DMS79 treated with DMSO at 0.1 percent for 48 hours (cell line): Measurements from ENCODE around the gene PKP2.
"Not testable (repeated sequence)": the region's sequence is repeated elsewhere in the genome, so short reads cannot be mapped to it uniquely, and the experiment has no call there.

Experiments used
- DNase-seq: peaks from one replicate; lab custom pipeline; 2025; lab: John Stamatoyannopoulos, UW

Gene PKP2

DNA sequence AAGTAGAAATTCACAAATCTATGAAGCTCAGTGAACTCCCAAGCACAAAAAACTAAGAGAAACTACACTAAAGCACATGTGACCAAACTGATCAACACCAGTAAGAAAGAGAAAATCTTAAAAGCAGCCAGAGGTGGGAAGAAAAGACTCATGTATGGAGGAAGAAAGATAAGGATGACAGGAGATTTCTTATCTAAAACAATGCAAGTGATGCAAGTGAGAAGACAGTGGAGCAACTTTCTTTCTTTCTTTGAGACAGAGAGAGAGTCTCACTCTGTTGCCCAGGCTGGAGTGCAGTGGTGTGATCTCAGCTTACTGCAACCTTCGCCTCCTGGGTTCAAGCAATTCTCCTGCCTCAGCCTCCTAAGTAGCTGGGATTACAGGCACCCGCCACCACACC lies 34.9 kb downstream of the PKP2 start:
- DNase-seq, result not testable (repeated sequence)

DNA sequence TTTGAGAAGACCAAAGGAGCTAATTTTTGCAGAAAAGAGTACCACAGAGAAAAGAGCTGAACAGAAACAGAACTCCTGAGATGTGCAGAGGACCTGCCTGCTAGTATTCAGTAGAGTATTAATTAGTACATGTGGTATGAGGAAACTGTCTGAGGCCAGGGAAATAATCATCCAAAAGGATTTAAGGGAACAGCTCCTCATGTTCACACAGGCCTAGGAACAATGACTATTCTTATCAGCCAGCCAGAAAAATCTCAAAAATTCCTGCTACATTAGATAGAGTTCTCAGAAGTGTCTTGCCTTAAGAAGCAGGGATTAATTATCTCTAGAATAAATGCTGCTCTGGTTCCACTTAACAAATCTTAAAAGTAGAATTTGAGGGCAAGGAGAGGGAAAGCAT lies 36.4 kb downstream of the PKP2 start:
- DNase-seq, result no peak

DNA sequence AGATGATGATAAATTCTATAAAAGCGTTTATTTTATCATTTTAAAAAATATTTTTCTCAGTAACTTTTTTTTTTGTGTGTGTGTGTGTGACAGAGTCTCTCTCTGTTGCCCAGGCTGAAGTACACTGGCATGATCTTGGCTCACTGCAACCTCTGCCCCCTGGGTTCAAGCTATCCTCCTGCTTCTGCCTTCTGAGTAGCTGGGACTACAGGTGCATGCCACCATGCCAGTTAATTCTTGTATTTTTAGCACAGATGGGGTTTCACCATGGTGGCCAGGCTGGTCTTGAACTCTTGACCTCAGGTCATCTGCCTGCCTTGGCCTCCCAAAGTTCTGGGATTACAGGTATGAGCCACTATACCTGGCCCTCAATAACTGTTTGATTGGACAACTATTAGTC lies 37.2 kb downstream of the PKP2 start:
- DNase-seq, result no peak

DNA sequence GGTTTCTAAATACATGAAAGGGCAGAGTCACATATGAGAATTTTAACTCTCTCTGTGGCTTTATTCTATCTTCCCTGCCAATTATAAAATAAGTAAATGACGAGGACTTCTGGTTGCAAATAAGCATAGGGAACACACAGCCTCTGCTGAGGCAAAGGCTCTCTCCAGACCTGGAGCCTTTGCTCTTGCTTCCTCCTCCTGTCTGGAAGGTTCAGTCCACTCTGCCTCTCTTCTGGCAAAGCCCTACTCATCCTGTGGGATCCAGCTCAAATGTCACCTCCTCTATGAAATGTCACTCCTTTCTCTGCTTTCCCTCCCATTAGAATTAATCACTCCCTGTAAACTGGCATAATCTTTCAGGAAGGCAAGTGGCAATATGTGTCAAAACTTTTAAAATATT lies 41.9 kb downstream of the PKP2 start:
- DNase-seq, result no peak

DNA sequence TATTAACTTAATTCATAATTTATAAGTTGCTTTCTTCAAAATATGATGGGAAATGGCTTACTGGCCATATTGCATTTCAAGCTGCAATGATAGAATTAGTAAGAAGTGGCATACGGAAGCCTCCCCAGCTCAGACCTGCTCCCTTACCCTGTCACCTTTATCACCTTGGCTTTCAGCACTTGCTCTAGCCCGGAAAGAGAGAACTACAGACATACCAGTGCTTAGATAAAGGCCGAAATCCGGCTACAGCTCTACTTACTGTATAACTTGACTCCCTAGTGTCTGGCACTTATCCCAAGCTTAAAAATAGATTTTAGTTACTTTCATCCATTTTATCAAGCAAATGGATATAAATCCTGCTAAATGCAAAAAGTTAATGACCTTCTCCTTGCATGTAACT lies 42.5 kb downstream of the PKP2 start:
- no peak for DNase-seq

DNA sequence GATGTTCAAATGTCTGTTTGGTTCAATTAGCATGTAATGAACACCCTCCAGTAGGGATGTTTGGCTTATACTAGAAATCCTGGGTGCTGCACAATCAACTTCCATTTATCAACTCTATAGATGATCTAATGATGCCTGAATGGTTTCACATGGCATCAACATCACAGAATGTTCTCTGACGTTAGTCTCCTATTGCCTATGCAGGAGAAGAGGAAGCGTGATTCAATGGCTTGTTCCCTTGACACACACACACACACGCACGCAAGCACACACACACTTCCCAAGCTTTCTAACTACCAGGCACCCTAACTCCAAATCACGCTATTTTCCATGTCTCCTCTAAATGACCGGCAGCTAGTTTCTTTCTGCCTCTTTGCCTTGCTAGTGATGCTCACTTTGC lies 49.3 kb downstream of the PKP2 start:
- no peak for DNase-seq

DNA sequence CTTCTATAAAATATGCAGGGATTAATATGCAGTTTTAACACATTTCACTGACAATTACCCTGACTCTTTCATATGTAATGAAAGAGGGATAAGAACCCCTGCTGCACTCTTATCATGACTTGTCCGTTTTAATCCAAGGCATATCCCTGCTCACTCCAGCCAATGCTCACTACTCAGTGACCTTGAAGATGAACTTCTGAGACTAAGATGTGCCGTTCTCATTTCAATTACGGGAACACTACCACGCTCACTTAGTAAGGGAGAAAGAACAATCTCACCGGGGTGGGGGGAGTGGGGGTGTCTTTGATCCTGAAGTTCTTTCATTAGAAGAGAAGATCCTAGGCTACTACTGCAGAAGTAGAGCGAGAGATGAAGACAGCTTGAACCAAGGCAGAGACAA lies 50.5 kb downstream of the PKP2 start:
- no peak for DNase-seq

DNA sequence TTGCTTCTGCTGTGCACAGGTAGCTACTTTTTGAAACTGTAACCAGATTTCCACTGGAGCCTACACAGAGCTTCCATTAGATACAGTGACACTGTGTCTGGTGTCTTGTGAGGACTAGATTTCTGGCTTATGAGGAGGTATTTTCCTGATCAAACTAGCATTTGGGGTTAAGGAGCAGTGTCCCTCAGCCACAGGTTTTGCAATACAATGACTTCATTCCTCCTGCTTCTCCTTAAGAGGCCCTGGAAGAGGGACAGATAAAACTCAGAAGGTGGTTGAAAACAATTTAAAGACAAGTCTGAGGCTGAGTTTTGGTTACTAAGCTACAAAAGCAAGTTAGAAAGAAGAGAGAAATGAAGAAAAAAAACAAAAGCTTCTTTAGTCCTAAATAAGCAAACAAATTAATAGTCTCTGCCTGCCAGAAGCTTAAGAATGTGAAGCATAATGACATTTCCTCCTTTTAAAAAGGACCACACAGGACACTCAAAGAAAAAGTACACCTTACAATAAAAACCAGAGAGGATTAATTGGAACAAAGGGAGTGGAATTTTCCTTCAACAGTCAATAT lies 53.0 kb downstream of the PKP2 start:
- no peak for DNase-seq

DNA sequence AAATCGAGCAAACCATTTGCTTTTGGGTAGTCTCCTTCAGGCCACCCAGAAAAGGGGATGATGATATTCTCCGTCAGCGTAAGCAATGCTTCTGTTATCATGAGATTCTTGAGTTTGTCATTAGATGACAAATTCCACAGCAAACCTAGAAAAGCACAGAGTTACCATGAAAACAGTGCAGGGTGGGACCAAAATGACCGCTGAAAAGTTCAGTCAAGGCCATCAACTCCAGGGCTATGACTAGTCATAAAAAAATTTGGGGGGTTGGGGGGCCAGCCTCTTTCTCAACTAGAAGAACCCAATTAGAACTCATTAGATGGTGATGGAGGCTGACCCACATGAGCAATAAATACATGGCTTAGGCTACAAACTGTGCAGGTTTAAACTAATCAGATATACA lies 55.5 kb downstream of the PKP2 start:
- no peak for DNase-seq

DNA sequence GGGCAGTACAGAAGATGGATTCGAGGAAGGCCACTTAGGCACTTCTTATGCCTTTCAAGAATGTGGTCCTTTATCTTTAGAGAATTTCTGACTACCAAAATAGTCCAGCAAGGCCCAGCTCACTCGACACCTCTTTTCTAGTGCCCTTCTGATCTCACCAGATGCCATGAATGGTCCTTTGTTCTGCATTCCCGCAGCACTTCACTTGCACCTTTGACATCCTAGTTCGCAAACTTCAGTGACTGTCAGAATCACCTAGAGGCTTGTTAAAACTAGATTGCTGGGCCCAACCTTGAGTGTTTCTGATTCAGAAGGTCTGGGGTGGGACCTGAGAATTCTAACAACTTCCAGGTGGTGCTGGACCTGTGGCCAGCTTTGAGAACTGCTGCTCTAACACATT lies 56.7 kb downstream of the PKP2 start:
- no peak for DNase-seq

DNA sequence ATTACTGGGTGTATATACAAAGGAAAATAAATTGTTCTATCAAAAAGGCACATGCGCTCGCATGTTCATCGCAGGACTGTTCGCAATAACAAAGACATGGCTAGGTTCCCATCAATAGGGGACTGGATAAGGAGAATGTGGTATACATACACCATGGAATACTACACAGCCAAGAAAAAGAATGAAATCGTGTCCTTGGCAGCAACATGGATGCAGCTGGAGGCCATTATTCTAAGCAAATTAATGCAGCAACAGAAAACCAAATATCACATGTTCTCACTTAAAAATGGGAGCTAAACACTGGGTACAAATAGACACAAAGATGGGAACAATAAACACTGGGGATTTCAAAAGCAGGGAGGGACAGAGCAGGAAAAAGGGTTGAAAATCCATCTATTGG lies 58.6 kb downstream of the PKP2 start:
- no peak for DNase-seq

DNA sequence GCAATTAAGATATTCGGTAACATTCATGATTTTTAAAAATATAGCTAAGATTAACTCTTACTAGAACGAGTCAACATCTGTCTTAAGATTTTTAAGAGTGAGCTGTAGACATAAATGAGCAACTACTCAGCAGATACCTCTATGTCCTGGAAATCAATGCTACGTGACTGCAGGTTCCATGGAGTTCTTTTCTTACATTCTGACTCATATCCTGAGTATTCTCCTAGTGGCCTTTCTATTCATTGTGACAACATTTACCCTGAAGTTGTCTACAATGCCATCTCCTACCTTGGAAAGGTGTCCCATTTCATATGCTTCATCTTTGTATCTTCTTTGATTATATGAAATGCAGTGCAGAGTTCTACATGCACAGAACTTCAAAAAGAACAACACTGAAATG lies 59.9 kb downstream of the PKP2 start:
- DNase-seq, result no peak

DNA sequence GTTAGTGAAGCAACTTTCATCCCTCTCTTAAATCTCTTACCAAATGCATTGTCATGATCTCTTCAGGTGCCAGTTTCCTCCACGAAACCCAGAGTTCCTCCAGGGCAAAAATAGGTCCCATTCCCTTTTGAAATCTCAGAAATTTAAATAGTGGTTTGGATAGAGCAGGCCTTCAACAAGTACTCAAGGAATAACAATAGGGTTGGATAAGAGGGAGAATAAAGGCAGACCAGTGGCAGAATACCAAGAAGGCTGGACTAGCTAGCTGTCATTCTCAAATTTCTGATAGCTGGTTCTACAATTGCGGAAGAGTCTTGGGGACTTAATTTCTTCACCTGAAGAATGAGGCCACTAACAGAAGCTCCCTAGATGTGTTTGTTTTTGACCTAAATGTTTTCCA lies 62.5 kb downstream of the PKP2 start:
- DNase-seq, result no peak

DNA sequence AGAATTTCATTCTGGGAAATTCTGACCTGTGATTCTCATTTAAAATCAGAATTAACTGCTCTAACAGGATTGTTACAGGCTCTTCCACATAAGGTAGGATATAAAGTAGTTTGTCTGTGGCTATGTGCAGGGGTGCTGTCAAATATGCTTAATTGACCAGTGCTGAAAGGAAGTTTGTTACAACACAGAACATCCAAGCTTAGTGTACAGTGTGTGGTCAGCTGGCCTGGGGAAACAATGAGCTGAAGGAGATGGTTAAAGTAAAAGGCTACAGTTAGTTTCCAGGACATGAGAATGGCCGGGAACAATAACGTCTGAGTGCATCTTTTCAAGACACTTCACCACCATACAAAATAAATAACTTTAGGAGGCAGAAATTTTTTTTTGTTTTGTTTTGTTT lies 68.0 kb downstream of the PKP2 start:
- DNase-seq, result no peak

DNA sequence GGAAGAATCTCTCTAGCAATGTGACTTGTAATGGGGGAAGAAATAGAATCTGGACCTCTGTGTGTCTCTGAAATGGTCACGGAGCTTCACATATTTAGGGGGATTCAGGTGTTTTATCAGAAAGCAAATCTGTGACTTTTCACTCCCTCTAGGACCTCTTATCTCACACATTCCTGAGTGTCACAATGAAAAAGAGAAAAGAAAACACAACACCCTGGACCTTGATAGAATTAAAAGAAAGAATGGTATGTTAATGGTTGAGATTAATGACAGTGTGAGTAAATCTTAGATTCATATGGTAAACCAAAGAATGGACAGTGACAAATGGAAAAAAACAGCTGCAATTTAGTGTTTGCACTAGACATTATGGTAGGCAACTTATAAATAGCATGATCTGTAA lies 68.5 kb downstream of the PKP2 start:
- DNase-seq, result no peak

DNA sequence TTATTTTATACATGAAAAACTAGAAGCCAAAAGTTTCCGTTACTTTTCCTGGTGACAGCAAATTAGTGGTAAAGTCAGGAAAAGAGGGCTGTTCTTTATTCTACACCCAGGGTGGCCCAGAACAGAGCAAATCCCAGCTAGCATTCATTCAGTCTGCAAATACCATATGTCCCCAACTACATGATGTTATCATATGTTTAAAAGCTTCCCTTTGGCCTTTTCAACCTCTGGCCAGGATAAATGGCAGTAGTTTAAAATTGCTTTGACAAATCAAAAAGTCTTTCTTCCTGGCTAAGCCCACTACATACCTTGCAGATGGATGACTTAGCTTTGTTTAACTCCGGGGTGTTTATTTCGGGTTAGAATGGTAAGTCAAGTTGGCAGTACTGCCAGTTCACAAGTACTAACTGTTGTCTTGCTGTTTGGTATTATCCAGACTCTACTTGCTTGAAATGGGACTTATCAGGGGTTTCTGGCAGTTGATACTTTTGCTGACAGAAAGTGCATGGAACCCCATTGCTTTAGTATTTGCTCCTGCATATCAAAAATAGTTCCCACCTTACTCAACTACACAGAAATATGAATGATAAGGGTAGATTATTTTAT lies 69.7 kb downstream of the PKP2 start:
- DNase-seq, result no peak

DNA sequence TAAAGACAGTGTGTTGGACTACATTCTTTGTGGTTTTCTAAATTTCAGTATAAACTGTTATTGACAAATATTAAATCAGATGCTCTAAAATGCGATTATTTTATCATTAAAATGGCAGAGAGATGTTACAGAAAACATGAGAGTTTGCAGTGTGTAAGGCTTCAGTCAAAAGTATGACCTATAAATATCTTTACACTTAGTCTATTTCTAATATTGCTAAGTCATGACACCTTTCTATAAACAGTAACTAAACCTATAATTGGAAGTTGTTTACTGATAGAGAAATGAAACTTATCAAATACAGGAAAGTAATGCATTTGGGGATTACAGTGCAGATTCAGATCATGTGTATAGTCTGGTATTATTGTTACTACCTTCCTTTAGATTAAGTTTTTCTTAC lies 72.0 kb downstream of the PKP2 start:
- no peak for DNase-seq

DNA sequence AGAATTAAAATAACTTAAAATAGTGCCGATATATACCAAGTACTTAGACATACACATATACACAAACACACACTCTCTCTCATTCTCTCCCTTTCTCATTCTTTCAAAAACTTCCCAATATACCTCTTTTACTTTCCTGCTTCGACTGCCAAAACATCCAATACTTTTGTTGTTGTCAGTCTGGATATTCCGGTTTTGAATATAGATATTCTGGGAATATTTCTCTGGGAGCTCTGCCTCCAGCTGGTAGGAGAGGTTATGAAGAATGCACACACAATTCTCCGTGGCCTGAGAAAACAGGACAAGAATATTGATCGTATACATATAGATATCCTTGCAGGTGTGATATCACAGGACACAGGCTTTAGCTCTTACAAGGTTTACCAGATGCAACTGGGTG lies 74.2 kb downstream of the PKP2 start:
- no peak for DNase-seq

DNA sequence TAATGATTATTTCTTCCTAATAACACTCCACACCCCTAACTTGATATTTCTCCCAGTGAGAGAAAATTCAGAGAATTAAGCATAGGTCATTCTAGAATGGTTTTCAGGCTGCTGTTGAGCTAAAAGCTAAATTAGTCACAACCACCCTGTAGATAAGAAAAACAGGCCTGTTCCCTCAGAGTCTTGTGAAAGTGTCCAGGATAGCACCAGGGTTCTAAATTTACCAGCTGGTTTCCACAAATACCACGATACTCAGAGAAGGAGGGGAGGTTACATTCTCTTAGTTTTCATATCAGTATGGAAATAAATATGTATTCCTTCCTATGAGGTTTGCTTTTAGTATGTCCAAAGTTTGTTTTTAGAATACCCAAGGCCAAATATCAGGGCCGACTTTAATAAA lies 74.9 kb downstream of the PKP2 start:
- DNase-seq, result no peak

DNA sequence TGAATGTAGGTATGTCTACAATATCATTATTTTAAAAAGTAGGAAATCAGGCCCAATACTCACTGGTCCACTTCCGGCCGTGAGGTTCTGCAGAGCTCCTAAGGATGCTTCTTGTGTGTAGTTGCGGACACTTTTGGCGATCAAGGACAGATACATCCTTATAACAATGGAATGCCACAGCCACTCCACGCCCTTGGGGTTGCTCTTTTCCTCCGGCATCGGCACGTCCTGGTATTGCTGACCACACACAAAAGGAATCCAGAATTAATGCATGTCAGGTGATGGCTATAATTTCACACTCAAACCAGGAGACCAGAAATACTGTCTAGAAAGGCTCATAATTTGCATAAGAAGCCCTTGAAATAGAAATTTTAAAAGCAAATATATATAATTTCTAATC lies 75.3 kb downstream of the PKP2 start:
- no peak for DNase-seq

DNA sequence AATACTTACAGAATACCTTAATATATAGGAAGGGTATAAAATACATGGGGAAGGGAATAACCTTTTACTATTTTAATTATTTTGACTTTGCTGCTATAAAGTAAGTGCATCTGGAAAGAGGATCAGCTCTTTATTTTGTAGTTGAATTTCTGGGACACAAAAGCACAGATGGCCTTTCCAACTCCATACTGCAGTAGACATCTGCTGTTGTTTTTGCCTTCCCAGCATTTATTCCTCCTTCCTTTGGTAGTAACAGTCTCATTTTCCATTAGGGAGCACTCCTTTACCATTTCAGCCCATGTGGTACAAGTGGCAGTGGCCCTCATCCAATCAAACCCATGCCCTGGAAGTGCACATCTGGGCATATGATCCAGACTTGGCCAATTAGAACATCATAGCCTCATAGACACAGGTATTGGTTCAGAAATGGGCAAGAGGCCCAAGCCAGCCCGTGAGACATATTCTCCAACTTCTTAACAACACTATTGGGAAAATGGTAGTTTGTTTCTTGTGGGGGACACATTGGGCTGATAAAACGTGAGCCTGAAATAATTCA lies 76.1 kb downstream of the PKP2 start:
- no peak for DNase-seq

DNA sequence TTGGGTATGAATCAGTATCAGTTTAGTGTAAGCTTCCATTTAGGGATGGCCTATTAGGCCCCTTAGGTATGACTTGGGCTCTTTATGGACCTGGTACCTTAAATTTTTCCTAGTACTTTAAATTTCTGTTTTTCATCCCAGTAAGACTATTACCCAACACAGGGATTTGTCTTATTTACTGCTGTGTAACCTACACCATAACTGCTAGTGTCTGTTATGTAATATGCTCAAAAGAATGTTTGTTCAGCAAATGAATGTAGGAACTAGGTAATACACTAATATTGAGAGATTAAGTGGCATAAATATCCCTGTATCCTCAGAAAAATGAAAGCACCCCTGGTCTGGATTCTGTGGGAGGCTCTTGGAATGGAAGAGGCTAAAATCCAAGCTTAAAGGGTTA lies 77.2 kb downstream of the PKP2 start:
- no peak for DNase-seq

DNA sequence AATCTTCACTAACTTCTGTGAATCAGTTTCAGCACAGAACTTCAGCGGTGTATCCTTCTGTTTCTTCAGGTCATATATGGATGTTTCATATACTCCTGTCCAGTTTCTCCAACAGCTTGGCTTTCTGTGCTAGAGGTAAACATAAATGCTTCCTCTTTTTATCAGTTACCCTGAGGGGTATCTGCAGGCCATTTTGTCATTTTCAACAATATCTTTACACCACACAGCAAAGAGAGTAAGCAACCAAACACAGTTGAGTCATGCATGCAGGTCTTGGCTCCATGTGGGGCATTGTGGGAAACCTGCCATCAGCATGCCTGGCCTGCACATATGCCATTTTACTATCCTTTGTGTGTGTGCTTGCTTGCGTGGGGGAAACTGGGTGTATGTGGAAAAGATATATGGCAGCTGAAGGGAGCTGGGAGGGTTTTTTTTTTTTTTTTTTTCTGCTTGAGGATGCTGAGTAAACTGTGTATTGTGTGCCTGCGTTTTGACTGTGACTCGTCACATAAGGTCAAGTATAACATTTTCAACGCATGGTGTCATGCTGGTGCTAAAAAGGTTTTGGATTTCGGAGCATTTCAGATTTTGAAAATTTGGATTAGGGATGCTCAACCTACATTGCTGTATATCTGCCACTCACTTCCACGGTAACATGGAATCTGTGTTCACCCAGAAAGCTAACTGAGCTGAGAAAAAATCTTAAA lies 84.7 kb downstream of the PKP2 start:
- no peak for DNase-seq

DNA sequence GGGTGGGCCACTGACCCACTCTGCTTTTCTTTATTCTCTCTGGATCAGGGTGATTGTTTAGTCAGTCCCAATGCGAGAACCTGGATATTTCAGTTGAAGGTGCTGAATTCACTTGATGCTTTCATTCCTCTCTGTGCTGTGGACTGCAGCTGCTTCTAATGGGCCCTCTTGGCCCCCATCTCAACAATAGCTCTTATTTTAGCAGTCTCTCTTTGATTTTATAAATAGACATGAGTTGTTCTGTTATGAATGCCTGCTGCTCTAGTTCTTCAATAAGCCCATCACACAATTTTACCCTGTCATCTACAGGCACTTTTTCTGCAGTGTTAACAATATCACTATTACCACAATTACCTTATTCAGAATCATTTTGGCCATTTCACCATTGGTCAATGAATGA lies 86.7 kb downstream of the PKP2 start:
- DNase-seq, result no peak
